Left lobe of liver (tissue), 2 donors: Measurements from ENCODE around the gene EXD3. TPM values are rescaled to one million over a fixed set of nuclear protein-coding genes. Genes with fewer than 3 reads are reported as not detected.
"Not testable (repeated sequence)": the region's sequence is repeated elsewhere in the genome, so short reads cannot be mapped to it uniquely, and the experiment has no call there.

Source experiments
- ATAC-seq: fragments of 200-7000 bp; cut with Tn5 transposase; one replicate; pipeline ENCODE4 v1.9.1; 2020; ENCODE audit warnings: mild to moderate bottlenecking, moderate library complexity
- DNase-seq: peaks from one replicate; pipeline ENCODE4 v3.0.0-alpha.2; 2020; ENCODE audit warnings: low spot score
- total RNA-seq: library from RNA; stranded (reverse); gene quantifications from one replicate; pipeline ENCODE4 v1.2.1, GENCODE V29; 2021
- donor health status: DM: no; HTN: no; CAD: no; lungs with moderate emphysema.
- donor health status: DM: no; HTN: yes; CAD: no.

Gene EXD3
- total RNA-seq, 1 donor from 2014 or later: 19.3 TPM

DNA sequence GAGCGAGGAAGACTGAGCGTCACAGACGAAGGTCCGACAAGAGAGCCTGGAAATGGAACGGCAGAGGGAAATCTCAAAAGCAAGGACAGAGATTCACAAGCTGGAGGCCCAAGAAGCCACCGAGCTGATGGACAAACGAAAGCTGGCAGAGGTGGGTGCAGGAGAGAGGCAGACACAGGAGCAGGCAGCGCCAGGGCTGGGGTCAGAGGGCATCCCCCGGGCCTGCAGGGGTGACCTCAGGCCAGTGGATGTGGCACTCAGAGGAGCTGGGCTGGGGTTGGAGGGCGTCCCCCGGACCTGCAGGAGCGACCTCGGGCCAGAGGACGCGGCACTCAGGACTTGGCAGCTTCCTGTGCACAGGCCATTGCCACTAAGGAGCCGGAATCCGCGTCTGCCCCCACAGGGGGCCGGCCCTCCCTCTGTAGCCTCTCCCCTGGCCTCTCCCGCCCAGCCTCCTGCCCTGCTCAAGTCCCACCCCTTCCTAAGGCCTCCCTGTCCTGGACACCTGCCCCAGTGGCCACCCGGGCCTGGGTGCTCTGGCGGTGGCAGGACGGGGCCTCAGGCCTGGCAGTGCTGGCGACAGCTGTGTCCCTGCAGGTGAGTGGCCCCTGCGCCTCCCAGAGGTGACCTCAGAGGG is 40.4 kb downstream of the EXD3 start:
- DNase-seq (no peak), ATAC-seq (peak; percentile 34)

DNA sequence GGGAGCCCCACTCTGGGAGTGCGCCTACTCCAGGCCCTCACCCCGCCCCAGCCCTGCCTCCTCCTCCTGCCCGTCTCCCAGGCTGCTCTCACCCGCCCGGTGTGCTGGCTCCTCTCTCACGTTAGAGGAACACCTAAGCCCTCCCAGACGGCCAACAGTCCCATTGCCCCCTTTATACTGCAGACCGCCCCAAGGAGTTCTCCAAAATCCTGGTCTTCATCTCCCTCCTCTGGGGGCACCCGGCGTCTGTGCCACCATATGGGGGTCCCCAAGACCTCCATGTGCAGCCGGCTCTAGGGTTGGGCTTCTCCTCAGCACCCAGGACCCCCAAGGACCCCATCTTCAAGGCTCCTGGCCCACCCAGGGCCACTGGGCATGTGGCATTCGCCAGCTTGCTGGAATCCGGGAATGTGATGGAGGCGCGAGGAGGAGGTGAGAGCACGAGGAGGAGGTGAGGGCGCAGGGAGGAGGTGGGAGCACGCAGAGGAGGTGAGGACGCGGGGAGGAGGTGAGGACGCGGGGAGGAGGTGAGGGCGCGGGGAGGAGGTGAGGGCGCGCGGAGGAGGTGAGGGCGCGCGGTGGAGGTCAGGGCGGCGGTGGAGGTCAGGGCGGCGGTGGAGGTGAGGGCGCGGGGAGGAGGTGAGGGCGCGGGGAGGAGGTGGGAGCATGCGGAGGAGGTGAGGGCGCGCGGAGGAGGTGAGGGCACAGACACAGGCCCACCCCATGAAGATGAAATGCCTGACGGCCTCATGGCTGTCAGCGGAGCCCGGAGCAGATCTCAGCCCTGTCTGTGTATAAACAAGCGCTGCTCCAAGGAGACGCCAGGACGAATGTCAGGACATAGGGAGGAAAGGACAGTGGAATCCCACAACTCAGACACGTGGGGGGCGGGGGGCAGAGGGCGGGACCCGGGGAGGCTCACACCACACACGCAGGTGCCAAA is 41.2 kb downstream of the EXD3 start:
- ATAC-seq (peak; percentile 12), DNase-seq (no peak)

- no peak for DNase-seq
- no peak for ATAC-seq
These were observed 42.4 kb downstream of the EXD3 start for GRCh38 chr9:137380606-137381005.

- ATAC-seq (no peak), DNase-seq (no peak)
These were observed 42.8 kb downstream of the EXD3 start for GRCh38 chr9:137380171-137380570.

DNA sequence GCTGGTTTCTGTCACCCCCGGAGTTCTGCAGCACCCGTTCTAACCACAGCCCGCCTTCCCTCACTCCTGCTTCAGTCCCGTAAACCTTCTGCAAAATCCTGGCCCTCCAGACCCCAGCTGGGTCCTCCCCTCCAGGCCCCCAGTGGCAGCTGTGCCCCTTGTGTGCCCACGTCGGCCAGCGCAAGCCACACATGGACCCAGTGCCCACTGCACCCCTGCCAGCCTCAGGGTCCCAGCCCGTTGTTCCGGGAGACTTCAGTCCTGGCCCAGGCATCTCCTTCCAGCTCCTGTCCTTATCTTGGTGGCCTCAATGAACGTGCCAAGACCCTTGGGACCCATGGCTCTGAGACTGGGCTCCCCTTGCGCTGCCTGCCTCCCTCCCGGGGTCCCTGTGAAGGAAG is 43.2 kb downstream of the EXD3 start:
- DNase-seq (no peak), ATAC-seq (no peak)

DNA sequence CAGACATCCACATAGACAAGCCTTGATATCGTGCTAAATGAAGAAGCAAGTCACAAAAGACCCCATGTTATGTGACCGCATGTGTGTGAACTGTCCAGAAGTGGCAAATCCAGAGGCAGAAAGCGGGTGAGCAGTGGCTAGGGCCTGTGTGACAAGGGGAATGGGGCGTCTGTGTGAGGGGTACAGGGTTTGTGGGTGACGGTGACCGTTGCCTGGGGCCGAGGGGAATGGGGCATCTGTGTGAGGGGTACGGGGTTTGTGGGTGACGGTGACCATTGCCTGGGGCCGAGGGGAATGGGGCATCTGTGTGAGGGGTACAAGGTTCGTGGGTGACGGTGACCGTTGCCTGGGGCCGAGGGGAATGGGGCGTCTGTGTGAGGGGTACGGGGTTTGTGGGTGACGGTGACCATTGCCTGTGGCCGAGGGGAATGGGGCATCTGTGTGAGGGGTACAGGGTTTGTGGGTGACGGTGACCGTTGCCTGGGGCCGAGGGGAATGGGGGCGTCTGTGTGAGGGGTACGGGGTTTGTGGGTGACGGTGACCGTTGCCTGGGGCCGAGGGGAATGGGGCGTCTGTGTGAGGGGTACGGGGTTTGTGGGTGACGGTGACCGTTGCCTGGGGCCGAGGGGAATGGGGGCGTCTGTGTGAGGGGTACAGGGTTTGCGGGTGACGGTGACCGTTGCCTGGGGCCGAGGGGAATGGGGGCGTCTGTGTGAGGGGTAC is 44.1 kb downstream of the EXD3 start:
- not testable (repeated sequence) for ATAC-seq, DNase-seq

GRCh38 chr9:137376386-137376785 is 46.6 kb downstream of the EXD3 start:
- DNase-seq: no peak
- ATAC-seq: no peak

- ATAC-seq (no peak), DNase-seq (no peak)
These were observed 47.5 kb downstream of the EXD3 start for GRCh38 chr9:137375321-137376058.

- no peak for ATAC-seq
- no peak for DNase-seq
These were observed 48.7 kb downstream of the EXD3 start for GRCh38 chr9:137374131-137374845.

- DNase-seq: no peak
- no peak for ATAC-seq
These were observed 49.4 kb downstream of the EXD3 start for GRCh38 chr9:137373611-137373980.

DNA sequence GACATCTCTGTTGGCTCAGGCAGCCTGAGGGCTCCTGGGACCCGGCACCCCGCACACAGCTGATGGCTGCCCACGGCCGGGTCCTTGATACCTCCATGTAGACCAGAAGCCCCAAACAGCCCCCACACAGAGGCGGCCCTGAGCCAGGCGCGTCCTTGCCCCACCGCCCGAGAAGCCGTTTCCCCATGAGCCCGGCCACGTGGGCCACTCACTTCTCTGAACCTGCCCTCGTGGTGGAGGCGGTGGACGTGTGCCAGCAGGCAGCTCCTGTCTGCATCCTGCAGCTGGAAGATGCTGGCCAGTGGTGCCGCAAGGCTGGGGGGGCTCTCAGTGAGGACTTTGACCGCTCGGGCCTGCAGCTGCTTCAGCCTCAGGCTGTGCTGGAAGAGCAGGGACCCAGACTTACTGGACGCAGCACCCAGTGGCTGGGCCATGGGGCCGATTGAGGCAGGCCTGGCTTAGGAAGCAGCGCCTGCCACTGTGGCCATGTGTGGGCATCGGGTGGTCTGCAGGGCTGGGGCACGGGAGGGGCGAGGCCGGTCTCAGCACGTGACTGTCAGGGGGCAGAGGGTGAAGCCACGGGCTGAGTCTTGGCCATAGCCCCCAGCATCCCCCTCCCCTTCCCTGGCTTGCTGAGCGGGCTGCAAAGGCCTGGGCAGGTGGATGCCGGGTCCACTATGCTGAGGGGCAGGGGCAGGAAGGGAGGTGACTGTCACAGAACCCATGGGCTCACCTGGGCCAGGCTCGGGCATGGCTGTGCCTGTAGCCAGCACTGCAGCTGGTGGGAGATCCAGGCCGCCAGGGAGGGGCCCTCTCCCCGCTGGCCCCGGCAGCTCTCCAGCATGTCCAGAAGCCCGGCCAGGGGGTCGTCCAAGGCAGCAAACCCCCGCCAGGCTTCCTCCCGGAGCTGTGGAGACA is 50.0 kb downstream of the EXD3 start:
- DNase-seq (no peak), ATAC-seq (no peak)

GRCh38 chr9:137371946-137372651 is 50.9 kb downstream of the EXD3 start:
- no peak for ATAC-seq
- DNase-seq: no peak

DNA sequence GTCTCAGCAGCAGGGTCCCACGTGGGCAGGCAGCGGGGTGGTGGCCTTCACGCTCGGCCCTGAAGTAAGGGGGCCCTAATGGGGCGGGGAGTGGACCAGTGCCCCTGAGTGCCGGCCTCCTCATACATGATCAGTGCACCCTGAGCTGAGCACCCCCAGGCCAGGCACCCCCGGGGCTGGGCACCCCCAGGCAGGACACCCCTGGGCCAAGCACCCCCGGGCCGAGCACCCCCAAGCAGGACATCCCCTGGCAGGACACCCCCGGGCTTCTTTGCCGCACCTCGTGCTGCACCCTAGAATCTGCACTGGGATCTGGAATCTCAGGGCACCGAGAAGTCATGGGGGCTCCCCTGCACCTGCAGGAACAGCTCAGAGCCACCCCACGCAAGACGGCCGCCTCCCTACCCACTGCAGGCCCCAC is 51.4 kb downstream of the EXD3 start:
- DNase-seq: no peak
- ATAC-seq: no peak

DNA sequence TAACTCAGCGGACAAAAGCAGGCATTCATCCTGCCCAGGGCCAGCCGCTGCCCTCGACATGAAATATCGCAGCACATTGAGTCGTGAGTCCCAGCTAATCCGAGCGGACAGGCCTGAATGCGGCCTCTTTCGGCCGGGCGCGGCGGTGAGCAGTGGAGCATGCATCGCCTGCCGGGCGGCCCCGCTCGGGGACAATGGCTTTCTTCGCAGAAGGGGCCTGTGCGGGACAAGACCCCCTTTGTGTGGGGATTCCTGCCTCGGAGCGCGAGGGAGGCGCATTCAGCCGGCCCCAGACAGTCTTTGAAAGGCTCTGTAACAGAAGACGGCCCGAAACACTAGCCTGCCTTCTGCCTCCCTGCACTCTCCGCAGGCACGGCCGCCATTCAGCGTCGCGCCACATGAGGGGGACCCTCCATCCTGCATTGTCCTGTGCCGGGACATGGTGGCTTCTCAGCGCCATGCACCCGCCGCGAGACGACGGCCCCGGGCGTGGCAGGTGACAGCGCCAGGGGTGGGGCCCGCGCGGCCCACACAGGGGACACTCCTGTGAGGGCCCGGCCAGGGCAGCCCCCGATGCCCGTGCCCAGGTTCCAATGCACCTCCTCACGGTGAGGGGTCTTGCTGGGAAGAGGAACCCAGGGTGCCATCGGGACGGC is 52.0 kb downstream of the EXD3 start:
- ATAC-seq (no peak), DNase-seq (peak; percentile 33)

GRCh38 chr9:137369911-137370764 is 52.8 kb downstream of the EXD3 start:
- no peak for ATAC-seq
- peak; percentile 26 for DNase-seq

DNA sequence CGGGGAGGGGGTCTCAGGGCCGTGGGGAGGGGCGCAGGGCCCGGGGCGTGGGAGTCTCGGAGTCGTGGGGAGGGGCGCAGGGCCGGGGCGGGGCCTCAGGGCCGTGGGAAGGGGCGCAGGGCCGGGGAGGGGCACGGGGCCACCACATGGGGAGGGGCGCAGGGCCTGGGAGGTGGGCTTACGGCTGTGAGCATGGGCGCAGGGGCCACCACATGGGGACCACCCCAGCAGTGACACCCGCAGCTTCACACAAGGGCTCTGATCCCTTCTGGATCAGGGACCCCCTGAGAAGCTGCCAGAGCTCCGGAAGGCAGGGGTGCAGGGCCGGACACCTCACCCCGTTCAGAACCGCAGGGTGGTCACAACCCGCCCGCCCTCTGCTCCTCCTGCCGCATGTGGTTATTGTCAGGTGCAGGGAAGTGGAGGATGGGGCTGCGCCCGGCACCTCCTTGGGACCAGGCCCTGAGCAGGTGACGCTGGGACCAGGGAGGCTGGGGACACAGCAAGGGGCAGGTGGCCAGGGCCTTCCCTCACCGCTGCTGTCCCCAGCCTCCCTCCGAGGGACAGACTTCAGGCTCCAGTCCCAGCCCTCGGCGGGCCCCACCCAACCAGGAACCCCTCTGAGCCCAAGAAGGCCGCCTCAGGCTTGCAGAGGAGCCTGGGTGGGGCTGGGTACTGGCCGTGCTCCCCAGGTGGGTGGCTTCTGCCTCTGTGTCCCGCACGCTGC is 53.7 kb downstream of the EXD3 start:
- peak; percentile 39 for DNase-seq
- ATAC-seq: no peak
